GM18909 (cell line): ENCODE results near the gene MED26.
"Not testable (repeated sequence)": the region's sequence is repeated elsewhere in the genome, so short reads cannot be mapped to it uniquely, and the experiment has no call there.

ENCODE experiments used
- ATAC-seq: cut with Tn5 transposase; IDR thresholded peaks from one replicate; pipeline ENCODE4 v1.9.1; 2021; ENCODE audit warnings: mild to moderate bottlenecking; ENCODE audit not compliant: unreplicated experiment, poor library complexity

The MED26 gene, protein sequence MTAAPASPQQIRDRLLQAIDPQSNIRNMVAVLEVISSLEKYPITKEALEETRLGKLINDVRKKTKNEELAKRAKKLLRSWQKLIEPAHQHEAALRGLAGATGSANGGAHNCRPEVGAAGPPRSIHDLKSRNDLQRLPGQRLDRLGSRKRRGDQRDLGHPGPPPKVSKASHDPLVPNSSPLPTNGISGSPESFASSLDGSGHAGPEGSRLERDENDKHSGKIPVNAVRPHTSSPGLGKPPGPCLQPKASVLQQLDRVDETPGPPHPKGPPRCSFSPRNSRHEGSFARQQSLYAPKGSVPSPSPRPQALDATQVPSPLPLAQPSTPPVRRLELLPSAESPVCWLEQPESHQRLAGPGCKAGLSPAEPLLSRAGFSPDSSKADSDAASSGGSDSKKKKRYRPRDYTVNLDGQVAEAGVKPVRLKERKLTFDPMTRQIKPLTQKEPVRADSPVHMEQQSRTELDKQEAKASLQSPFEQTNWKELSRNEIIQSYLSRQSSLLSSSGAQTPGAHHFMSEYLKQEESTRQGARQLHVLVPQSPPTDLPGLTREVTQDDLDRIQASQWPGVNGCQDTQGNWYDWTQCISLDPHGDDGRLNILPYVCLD

DNA sequence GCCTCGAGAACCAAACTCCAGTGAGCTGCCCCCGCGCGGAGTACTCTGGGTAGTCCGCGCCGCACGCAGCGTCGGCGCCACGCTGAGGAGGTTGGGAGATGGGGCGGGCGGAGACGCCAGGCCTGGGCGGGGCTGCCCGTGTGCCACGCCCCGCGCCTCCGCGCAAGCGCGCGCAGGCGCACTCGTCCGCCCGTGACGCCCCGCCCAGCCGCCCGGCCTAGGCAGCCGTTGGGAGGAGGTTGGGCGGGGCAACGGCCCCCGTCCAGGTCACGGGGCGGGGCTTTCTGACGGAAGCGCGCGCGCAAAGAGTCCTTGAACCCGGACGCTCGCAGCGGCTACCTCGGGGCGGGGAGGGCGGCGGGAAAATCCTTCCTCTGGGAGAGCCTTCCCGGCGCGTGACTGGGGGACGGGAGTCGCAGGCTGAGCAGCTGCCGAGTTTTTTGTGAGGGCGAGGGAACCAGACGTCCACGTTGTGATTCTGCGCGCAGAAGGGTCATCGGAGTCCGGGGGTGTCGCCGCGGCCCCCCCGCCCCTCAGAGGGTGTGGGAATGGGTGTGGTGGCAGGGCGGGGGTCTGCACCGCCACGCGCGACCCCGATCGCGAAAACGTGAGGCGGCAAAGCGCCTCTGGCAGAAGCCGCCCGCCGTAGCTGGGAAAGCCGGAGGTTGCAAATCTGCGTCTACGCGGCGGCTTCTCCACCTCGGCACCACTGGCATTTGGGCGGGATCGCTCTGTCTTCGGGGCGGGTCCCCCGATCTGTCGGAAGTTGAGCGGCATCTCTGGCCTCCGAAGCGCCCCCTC is at the start of gene MED26:
Gene MED26, minus strand, starts transcription at position 22 of the 801 bp plus-strand sequence. CDS start 261 bp downstream, outside the sequence.
- ATAC-seq, result peak; percentile 85

DNA sequence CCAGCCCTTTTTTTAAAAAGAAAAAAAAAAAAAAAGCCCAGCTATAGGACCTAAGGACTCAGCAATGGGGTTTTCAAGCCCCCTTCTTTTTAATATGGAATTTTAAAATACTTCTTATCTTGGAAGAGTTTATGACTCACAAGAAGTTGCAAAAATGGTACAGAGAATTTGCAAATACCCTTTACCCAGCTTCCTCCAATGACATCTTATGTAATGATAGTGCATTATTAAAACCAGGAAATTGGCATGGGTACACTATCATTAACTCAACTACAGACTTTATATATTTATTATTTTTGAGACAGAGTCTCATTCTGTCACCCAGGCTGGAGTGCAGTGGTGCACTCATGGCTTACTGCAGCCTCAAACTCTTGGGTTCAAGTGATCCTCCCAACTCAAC is 49.1 kb upstream of the MED26 start:
- no peak for ATAC-seq

DNA sequence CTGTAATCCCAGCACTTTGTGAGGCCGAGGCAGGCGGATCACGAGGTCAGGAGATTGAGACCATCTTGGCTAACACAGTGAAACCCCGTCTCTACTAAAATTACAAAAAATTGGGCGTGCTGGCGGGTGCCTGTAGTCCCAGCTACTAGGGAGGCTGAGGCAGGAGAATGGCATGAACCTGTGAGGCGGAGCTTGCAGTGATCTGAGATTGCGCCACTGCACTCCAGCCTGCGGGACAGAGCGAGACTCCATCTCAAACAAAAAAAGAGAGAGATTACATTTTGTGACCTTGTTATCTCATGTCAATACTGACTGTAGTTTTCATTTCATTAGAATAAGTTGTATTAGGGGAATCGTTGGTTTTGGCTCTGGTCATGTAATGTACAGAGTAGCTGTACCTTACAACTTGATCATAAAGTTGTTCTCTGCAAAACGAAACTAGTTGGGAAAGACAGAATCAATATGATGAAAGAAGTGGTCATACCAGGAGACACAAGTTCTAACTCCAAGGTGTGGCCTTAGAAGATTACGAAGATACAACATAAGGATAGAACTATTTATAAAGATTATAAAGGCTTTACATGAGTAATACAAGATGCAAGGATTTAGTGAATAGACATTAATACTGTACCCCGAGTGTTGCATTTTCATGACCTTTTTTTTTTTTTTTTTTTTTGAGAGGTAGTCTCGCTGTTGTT is 48.2 kb upstream of the MED26 start:
- no peak for ATAC-seq

DNA sequence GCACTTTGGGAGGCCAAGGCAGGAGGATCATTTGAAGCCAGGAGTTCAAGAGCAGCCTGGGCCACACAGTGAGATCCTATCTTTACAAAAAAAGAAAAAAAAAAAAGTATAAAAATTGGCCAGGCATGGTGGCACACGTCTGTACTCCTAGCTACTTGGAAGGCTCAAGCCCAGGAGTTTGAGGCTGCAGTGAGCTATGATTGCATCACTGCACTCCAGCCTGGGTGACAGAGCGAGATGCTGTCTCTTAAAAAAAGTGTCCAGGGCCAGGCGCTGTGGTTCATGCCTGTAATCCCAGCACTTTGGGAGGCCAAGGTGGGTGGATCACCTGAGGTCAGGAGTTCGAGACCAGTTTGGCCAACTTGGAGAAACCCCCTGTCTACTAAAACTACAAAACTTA is 45.8 kb upstream of the MED26 start:
- ATAC-seq, result not testable (repeated sequence)

DNA sequence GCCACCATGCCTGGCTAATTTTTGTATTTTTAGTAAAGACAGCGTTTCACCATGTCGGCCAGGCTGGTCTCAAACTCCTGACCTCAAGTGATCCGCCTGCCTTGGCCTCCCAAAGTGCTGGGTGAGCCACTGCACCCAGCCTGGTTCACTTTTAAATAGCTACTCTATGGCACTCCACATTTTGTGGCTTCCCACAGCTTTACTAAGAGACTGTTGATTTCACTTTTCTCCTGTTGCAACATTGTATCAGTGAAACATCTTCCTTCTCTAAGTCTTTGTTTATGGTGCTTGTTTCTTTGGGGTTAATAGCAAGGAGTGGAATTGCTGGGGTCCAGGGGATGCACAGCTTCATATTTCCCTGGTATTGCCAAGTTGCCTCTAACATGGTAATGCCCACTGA is 45.2 kb upstream of the MED26 start:
- no peak for ATAC-seq

DNA sequence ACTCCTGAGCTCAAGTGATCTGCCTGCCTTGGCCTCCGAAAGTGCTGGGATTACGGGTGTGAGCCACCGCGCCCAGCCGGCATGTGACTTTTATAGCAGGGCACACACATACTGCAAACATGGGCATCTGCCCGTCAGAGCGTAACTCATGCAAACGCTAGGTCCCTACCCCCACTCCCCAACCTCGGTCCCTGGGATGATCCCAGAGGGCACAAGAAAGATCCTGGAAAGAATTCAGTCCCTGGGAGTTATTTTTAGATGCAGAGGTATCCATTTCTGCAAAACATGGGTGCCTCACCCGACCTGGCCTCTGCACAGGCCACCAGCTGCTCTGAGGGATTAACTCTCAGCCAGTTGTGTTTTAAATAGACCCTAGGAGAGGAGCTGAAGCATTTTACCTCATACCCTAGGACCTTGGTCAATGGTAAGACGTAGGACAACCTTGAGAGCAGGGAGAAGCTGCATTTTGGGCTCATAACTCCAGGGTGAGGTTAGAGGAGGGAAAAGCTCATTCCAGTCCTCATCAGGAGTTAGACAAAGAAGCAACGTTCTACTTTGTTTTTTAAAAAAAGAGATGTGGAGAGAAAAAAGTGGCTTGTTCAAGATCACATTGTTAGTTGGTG is 43.8 kb upstream of the MED26 start:
- no peak for ATAC-seq

DNA sequence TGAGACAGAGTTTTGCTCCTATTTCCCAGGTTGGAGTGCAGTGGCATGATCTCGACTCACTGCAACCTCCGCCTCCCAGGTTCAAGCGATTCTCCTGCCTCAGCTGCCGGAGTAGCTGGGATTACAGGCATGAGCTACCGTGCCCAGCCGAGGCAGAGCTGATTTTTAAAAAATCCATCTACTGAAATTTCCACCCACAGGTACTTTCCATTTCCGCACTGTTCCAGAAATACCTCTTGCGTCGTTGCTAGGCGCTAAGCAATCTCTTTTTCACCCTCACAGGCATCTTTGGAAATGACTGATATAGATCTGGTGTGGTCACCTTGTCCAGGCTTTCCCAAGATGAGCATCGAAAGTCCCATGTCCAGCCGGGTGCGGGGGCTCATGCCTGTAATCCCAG is 42.3 kb upstream of the MED26 start:
- ATAC-seq, result no peak

DNA sequence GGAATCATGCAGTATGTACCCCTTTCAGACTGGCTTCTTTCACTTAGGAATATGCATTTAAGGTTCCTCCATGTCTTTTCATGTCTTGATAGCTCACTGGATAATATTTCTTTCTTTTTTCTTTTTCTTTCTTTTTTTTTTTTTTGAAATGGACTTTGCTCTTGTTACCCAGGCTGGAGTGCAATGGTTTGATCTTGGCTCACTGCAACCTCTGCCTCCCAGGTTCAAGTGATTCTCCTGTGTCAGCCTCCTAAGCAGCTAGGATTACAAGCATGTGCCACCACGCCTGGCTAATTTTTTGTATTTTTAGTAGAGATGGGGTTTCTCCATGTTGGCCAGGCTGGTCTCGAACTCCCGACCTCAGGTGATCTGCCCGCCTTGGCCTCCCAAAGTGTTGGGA is 40.7 kb upstream of the MED26 start:
- not testable (repeated sequence) for ATAC-seq

DNA sequence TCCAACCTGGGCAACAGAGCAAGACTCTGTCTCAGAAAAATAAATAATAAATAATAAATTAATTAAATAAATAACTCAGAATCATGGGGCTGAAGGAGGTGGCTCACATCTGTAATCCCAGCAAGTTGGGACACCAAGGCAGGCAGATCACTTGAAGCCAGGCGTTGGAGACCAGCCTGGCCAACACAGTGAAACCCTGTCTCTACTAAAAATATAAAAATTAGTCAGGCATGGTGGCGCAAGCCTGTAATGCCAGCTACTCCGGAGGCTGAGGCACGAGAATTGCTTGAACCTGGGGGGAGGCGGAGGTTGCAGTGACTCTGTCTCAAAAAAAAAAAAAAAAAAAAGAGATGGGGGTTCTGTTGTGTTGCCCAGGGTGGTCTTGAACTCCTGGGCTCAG is 40.2 kb upstream of the MED26 start:
- no peak for ATAC-seq

DNA sequence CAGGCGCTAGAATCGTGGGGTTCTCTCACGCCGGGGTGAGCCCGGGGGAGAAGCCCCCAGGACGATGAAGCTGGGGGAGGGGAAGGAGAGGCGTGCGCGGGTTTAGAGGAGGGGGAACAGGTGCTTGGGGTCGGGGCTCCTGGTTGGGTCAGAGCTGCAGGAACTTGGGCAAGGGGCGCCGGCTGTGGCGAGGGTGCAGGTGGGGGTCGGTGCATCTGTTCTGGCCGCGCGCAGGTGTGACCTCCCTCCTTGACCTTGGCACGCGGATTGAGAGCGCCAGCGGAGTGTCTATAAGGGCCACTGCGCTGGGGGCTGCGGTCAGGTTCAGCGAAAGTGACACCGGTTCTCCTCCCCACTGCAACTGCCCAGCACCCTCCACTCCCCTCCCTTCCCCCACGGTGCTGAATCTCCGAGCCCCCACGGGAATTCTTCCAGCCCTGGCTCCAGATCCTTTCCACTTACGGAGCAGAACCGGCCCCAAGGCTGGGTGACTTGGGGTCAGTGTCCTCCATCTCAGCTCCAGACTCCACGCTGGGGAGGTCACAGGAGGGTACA is 33.6 kb upstream of the MED26 start:
- no peak for ATAC-seq

DNA sequence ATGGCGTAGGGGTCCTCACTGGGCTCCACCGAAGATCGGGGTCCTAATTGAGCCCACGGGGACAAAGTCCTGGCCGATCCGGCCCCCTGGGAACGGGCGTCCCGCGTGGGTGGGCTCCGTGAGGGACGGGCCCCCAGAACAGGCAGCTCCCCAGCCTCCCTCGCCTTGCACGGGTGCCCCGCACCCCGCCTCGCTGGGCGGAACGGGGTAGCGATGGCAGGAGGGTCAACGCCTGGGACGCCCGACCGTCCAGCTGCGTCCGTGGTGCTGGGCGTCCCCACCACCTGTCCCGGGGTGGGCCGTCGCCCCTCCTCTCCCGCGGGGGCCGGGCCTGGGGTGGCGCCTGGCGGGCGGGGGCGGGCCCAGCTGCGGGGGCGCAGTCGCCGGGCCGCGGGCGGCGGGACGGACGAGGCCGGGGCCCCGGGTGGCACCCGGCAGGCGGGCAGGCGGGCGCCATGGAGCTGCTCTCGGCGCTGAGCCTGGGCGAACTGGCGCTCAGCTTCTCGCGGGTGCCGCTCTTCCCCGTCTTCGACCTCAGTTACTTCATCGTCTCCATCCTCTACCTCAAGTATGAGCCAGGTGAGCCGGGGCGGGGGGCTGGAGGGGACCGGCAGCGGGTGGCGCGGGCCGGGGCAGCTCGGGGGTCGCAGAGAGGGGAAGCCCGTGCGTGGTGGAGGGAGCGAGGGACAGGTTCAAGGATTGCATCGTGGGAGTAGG is 32.9 kb upstream of the MED26 start, which contains the start of gene TMEM38A:
Gene TMEM38A, plus strand, starts transcription at position 377 of the 717 bp plus-strand sequence. Its CDS starts 79 bp downstream, at position 456.
- peak; percentile 18 for ATAC-seq

DNA sequence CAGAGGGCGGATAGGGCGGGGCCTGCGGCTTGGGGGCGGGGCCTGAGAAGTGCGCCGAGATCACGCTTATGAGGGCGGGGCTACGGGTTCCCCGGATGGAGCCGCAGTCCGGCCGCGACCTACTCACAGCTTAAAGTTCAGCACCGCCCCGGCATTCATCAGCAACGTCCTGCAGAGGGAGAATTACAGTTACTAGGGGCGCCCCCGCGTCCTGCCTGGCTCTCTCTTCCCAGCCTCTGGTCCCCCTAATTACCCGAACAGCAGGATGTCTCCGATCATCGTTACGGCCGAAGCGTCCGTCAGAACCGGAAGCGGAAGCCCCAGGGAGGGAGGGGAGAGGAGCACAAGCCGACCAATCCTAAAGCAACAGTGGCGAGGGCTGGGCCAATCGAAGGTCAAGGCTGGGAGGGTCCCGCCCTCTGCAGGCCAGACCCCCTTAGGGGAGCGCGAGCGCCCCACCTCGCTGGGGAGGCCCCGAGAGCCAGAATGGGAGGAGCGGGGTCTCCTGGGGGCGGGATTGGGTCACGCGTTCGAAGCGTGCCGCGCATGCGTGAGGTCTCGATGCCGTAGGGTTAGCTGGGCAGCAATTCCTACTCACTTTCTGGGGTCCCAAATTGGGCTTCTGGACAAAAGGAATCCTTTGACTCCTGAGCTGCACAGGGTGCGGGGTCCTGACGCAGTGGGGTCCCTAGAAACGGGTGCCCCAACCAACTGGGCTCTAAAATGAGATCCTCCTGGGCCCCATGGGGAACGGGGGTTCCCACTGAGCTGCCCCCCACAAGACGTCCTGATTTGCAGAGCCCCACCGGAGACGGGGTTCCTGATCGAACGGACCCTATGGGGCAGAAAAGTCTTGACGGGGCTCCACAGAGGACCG is 32.1 kb upstream of the MED26 start, which contains the start of gene SMIM7:
Gene SMIM7, minus strand, starts transcription at position 313 of the 877 bp plus-strand sequence. Its CDS starts 34 bp downstream, at position 279.
- peak; percentile 88 for ATAC-seq

DNA sequence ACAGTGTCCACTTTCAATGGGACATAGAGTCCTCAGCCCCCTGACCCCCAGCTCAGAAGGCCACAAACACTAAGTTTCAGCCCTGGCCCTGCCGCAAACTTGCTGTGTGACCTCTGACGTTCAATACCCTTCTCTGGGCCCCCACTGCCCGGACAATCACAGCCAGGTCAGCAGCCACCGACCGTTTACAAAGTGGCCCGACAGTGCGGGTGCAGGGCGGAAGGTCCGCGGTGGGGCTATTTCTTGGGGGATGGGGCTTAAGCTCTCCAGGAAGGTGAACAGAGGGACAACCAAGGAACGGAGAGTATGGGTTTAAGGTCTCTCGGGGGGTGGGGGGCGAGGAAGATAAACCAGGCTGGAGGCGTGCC is 31.4 kb upstream of the MED26 start:
- ATAC-seq, result no peak

DNA sequence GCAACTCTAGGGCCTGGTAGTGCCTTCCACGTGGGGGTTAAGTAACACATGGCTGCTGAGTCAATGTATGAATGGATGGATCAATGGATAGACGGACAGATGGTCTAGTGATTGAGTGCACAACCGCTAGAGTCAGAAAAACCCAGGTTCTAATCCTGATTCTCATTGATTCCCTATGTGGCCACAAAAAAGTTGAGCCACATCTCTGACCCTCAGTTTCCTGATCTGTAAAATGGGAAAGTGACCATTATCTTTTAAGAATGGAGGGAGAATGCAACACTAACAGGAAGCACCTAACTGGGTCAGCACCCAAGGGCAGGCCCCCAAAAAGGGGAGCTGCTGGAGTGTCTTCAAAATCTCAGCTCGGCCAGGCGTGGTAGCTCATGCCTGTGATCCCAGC is 29.4 kb upstream of the MED26 start:
- ATAC-seq, result no peak

DNA sequence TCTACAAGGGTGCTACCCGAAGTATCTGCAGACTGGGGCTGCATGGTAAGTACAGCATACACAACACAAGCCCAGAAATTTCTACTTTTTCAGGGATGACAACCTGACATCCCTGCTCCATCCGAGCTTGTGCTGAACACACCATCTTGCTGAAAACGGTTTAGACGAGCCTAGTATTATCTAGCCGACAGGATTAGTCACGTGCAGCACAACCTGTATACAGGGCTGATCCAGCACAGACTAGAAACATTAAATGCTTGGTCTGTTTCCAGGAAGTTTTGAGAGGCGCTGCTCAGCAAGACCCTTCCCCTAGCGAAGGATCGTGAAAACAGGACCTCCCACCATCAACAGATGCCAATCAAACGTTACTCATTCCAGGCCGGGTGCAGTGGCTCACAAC is 27.7 kb upstream of the MED26 start:
- no peak for ATAC-seq

DNA sequence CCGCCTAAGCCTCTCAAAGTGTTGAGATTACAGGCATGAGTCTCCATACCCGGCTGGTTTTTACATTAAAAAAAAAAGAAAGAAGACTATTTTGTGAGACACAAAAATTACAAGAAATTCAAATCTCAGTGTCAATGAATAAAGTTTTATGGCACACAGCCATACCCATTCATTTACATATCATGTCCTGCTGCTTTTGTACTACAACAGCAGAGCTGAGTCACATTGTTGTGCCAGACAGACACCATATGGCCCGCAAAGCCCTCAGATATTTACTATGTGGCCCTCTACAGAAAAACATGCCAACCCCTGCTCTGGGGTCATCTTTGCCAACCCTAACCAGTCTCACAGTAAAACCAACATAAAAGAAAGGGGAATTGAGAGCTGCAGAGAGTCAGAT is 26.6 kb upstream of the MED26 start:
- ATAC-seq, result no peak

DNA sequence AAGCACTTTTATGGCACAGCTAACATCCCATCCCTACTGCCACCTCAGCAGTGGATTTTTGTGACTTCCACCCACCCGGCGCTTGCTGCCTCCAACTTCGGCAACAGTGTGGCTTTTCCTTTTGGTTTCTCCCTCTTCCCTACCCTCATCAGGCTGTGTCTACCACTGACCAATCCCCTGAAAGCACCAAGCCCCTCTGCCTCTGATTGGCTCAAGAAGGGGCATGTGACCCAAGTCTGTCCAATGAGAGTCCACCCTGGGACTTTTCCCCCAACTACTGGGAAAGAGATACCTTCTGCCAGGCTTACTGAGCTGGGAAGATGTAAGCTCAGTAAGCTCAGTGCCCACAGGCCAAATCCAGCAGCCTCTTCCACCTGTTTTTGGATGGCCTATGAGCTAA is 26.1 kb upstream of the MED26 start:
- no peak for ATAC-seq

DNA sequence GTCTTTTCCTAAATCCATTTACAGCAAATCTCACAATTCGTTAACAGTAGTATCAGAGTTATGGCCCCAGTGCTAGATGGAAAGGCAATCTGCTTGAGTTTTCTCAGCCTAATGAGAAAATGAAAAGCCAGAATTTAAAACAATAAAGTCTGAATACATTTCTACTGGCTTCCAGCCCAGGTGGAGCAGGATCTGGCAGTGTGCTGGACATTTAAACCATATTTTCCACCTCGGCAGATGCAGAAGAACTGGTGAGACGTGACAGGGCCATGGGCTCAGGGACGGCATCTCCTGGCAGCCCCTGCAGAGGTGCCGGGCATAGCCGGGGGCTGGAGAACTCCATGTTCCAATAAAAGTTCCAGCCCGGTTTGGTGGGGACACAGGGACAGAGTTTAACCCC is 24.9 kb upstream of the MED26 start:
- ATAC-seq, result no peak
